ENCODE results near the gene PRPF40A.

PRPF40A gene

DNA sequence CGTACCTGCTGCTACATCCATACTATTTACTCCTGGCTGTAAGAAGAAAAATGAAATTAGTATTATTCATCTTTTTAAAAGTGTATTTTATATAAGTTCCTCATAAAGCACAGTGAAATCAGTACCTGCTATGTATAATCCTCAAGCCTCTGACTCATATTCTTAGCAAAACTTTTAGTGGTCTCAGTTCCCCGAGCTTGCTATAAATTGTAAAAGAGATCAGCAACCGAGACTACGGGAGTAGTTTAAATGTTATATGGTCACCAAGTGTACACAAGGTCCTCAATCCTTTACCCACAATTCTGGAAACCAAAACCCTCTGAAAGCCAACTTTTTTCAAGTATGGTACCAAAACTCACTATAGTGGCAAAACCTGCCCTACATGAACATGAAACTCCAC is 24.2 kb downstream of the PRPF40A start:
- Histone ChIP-seq H3K79me2 (ENCODE audit: insufficient read depth, low read length) (peaks cover 45% of the 10 kb centered on the region), H3K9me3 (ENCODE audit: insufficient read depth, low read depth, low read length) (no peaks in the 10 kb centered on the region), H2AFZ (ENCODE audit: low read length) (no peak overlapping the region), H3K9ac (ENCODE audit: low read depth, low read length, poor library complexity, severe bottlenecking) (no peak overlapping the region), H3K9me2 (replicated peaks; ENCODE audit: low read depth, low read length) (no peaks in the 10 kb centered on the region), H3K27me3 (ENCODE audit: insufficient read depth, low read length, poor library complexity, severe bottlenecking) (no peaks in the 10 kb centered on the region), H3K4me1 (ENCODE audit: insufficient read depth, low read length, poor library complexity, severe bottlenecking) (no peaks in the 10 kb centered on the region), H3K4me2 (ENCODE audit: low read depth, low read length, poor library complexity, severe bottlenecking) (no peak overlapping the region), H4K20me1 (ENCODE audit: insufficient read depth, low read length, poor library complexity, severe bottlenecking) (peaks cover 52% of the 10 kb centered on the region), H3F3A (ENCODE audit: low read depth) (no peaks in the 10 kb centered on the region), H3K36me3 (ENCODE audit: insufficient read depth, low read length) (peaks cover 49% of the 10 kb centered on the region), H3K4me3 (ENCODE audit: low read length, poor library complexity, severe bottlenecking) (no peak overlapping the region)
- no peak for TF ChIP-seq EZH2phosphoT487 (IDR thresholded peaks at IDR 0.05; ENCODE audit: borderline replicate concordance)
- TF ChIP-seq, protein P1, sequence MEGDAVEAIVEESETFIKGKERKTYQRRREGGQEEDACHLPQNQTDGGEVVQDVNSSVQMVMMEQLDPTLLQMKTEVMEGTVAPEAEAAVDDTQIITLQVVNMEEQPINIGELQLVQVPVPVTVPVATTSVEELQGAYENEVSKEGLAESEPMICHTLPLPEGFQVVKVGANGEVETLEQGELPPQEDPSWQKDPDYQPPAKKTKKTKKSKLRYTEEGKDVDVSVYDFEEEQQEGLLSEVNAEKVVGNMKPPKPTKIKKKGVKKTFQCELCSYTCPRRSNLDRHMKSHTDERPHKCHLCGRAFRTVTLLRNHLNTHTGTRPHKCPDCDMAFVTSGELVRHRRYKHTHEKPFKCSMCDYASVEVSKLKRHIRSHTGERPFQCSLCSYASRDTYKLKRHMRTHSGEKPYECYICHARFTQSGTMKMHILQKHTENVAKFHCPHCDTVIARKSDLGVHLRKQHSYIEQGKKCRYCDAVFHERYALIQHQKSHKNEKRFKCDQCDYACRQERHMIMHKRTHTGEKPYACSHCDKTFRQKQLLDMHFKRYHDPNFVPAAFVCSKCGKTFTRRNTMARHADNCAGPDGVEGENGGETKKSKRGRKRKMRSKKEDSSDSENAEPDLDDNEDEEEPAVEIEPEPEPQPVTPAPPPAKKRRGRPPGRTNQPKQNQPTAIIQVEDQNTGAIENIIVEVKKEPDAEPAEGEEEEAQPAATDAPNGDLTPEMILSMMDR (conservative IDR thresholded peaks at IDR 0.05; ENCODE audit: low read length) = no peak

DNA sequence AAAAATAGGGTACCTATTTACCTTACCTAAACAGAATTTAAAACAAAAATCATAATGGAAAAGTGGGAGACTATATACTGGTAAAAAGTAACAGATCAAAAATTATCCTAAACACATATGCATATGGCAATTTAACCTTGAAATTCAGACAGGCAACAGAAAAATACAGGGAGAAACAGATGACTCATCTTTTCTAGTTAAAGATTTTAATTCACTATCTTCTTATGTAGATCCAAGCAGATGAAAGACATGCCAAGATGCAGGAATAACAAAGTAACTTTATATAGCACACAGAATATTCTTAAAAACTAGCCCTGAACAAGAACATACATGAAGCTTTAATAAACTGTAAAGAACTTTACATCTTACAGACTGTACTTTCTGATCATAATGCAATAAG is 30.9 kb downstream of the PRPF40A start:
- no peak overlapping the region for H3K4me3 ChIP-seq (ENCODE audit: low read length, poor library complexity, severe bottlenecking)
- H3K79me2 ChIP-seq (ENCODE audit: insufficient read depth, low read length) = peaks cover 60% of the 10 kb centered on the region
- H3K36me3 ChIP-seq (ENCODE audit: insufficient read depth, low read length) = peaks cover 43% of the 10 kb centered on the region
- TF ChIP-seq, protein P1 (conservative IDR thresholded peaks at IDR 0.05; ENCODE audit: low read length) = no peak
- TF ChIP-seq EZH2phosphoT487 (IDR thresholded peaks at IDR 0.05; ENCODE audit: borderline replicate concordance) = no peak
- H3K4me1 ChIP-seq (ENCODE audit: insufficient read depth, low read length, poor library complexity, severe bottlenecking) = no peaks in the 10 kb centered on the region
- no peaks in the 10 kb centered on the region for H3K27me3 ChIP-seq (ENCODE audit: insufficient read depth, low read length, poor library complexity, severe bottlenecking)
- no peaks in the 10 kb centered on the region for H3K9me2 ChIP-seq (replicated peaks; ENCODE audit: low read depth, low read length)
- no peak overlapping the region for H3K9ac ChIP-seq (ENCODE audit: low read depth, low read length, poor library complexity, severe bottlenecking)
- no peak overlapping the region for H2AFZ ChIP-seq (ENCODE audit: low read length)
- no peaks in the 10 kb centered on the region for H3F3A ChIP-seq (ENCODE audit: low read depth)
- no peak overlapping the region for H3K4me2 ChIP-seq (ENCODE audit: low read depth, low read length, poor library complexity, severe bottlenecking)
- no peaks in the 10 kb centered on the region for H3K9me3 ChIP-seq (ENCODE audit: insufficient read depth, low read depth, low read length)
- H4K20me1 ChIP-seq (ENCODE audit: insufficient read depth, low read length, poor library complexity, severe bottlenecking) = peaks cover 55% of the 10 kb centered on the region

DNA sequence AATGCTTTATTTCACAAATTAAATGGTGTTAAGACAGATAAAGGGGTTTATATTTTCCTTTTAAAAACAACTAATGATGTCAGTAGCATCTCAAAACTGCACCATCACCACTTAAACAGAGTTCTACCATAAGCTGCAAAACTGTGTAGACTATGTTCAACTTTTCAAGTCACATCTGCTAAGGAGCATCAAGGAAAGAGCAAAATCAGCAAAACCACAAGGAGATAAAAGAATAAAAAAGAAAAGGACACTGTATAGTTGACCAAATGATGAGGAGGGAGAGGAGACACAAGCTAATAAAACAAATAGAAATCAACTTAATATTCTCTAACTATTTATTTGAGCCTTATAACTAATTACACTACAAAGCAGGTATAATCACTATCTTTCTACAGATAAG is 33.9 kb downstream of the PRPF40A start:
- TF ChIP-seq, protein P1 (conservative IDR thresholded peaks at IDR 0.05; ENCODE audit: low read length) = no peak
- no peak for TF ChIP-seq EZH2phosphoT487 (IDR thresholded peaks at IDR 0.05; ENCODE audit: borderline replicate concordance)
- no peaks in the 10 kb centered on the region for H3K4me1 ChIP-seq (ENCODE audit: insufficient read depth, low read length, poor library complexity, severe bottlenecking)
- peaks cover 51% of the 10 kb centered on the region for H3K36me3 ChIP-seq (ENCODE audit: insufficient read depth, low read length)
- H3K4me3 ChIP-seq (ENCODE audit: low read length, poor library complexity, severe bottlenecking) = no peak overlapping the region
- no peak overlapping the region for H3K9ac ChIP-seq (ENCODE audit: low read depth, low read length, poor library complexity, severe bottlenecking)
- H3K79me2 ChIP-seq (ENCODE audit: insufficient read depth, low read length) = peaks cover 60% of the 10 kb centered on the region
- no peak overlapping the region for H3K4me2 ChIP-seq (ENCODE audit: low read depth, low read length, poor library complexity, severe bottlenecking)
- no peaks in the 10 kb centered on the region for H3F3A ChIP-seq (ENCODE audit: low read depth)
- H3K9me3 ChIP-seq (ENCODE audit: insufficient read depth, low read depth, low read length) = no peaks in the 10 kb centered on the region
- no peaks in the 10 kb centered on the region for H3K27me3 ChIP-seq (ENCODE audit: insufficient read depth, low read length, poor library complexity, severe bottlenecking)
- H3K9me2 ChIP-seq (replicated peaks; ENCODE audit: low read depth, low read length) = no peaks in the 10 kb centered on the region
- no peak overlapping the region for H2AFZ ChIP-seq (ENCODE audit: low read length)
- H4K20me1 ChIP-seq (ENCODE audit: insufficient read depth, low read length, poor library complexity, severe bottlenecking) = peaks cover 53% of the 10 kb centered on the region

Measured in Loucy (cell line).